NB4 (cell line): ENCODE data around the gene THRAP3.

Experiments
- CTCF ChIP-seq: IDR thresholded peaks from one replicate; pipeline ENCODE4 v1.5.1; 2012; ENCODE audit warnings: low read depth, low read length
- POLR2A ChIP-seq: IDR thresholded peaks from 2 replicates; pipeline ENCODE4 v1.6.1; 2011; ENCODE audit warnings: mild to moderate bottlenecking; ENCODE audit not compliant: insufficient read length; ENCODE audit errors: extremely low read depth

- TF ChIP-seq CTCF (no peak), POLR2A (no peak)
Observed at GRCh38 chr1:36207339-36207738, 16.9 kb upstream of the THRAP3 start.
